HTR-8/SVneo (cell line): ENCODE measurements around the gene L3MBTL4.

Source experiments
- DNase-seq: peaks from one replicate; pipeline ENCODE4 v3.0.0; 2011; ENCODE audit warnings: low spot score, mixed read lengths; ENCODE audit not compliant: insufficient read length
- FAIRE-seq: peaks from 2 replicates; lab custom pipeline; 2011; peaks lifted over from hg19 to GRCh38; lab: Jason Lieb, UNC

Gene L3MBTL4

DNA sequence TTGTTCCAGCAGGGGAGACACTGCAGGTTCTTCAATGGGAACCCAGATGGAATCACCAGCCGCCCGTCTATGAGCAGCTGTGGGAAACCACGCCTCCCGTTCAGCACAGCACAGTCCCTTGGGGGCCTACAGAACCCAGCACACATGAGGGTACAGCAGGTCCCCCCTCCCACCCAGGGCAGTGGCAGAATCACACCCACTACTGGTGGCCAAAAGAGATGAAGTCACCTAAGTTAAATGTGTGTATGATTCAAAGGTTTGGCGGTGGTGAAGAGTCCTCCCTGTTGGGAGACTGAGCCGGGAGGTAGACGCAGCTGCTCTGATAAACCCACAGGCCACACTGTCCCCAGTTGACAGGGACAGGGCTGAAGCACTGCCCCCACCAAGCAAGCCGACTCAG lies 44.3 kb downstream of the L3MBTL4 start:
- no peak for DNase-seq

DNA sequence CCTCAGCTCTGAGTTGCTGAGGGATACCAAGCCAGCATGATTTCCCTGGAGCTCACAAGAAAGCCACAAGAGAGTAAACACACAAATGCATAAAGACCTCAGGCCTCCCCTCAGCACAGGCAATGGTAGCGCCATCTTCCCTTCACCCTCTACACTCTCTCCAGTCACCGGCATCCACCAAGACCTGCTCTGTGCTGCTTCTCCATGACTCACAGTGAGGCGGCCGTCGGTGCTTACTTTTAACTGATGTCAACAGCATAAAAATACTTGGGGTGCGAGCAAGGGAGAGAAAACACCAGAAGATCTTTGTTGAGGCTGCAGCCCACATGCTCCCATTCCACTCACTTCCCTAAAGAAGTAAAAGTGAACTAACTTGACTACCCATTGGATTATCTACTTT lies 46.7 kb downstream of the L3MBTL4 start:
- DNase-seq: no peak
- FAIRE-seq: no peak

More for the DNA sequence above, 44.3 kb downstream of the L3MBTL4 start:
- FAIRE-seq: no peak

DNA sequence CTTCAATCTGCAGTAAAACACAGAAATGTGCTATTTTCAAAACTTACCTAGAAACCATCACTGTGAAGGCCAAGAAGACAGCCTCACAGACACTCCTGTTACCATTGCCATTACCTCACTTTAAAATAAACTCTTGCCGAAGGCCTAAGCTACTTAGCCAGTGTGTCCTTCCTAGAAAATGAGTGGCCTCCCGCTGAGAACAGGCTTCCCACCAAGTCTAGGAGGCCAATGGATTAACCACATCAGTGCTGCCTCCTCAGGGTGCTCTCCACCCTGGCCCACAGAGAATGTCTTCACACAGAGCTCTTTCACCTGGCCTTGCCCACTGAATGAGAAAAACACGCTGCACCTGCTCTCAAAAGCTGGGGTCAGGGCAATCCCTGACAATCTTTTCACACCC lies 47.5 kb downstream of the L3MBTL4 start:
- DNase-seq (no peak), FAIRE-seq (no peak)

DNA sequence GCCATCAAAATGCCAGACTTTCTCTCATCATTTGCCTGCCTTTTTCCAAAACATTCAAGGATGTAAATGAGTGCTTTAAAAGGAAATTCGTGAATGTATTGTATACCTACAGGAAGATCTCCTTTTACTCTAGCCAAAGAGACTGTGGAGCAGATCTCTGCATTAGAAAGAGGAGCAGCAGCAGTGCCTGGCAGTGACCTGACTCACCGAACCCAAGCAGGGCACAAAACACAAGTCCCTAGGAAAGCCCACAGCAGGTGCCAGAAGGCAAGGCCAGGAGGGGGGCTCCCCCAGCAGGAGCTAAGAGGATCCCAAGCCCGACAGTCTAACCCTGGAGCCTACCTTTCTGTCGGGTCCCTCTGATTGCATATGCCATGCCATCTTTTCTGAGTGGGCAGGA lies 47.9 kb downstream of the L3MBTL4 start:
- no peak for FAIRE-seq

DNA sequence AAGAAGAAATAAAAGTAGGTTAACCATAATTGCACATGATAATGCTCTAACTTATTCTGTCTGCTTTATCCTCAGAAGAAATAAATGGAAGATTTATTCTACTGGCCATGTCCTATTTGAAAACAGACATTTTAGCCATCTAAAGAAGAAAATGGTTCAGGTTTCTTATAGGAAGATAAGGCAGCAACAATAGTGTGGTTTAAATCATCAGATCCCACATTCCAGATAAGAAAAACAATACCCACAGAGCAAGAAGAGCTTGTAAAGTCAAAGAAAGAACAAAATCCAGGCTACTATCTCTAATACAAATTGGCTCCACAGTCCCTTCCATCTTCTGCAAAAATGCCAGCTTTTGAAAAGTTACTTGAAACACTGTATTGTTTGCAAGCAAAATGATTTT lies 49.3 kb downstream of the L3MBTL4 start:
- FAIRE-seq: no peak
- no peak for DNase-seq

More for the DNA sequence above, 47.9 kb downstream of the L3MBTL4 start:
- DNase-seq: no peak

DNA sequence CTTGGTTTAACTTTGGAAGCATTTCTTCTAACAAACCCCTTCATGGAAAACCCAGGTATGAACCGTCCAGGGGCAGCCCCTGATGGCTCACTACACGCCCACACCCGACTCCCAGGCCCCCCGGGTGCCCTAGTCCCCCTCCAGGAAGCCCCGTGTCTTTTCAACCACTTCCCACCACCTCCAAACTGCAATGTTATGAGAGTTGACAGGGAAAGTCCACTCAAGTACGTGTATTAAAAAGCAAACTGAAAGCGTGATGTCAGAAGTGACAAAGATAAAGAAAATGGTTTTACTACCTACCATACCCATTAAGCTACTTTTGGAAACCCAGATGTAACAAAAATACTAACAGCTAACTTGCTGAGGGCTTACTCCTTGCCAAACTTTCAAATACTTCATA lies 51.5 kb downstream of the L3MBTL4 start:
- DNase-seq: no peak
- FAIRE-seq: no peak

DNA sequence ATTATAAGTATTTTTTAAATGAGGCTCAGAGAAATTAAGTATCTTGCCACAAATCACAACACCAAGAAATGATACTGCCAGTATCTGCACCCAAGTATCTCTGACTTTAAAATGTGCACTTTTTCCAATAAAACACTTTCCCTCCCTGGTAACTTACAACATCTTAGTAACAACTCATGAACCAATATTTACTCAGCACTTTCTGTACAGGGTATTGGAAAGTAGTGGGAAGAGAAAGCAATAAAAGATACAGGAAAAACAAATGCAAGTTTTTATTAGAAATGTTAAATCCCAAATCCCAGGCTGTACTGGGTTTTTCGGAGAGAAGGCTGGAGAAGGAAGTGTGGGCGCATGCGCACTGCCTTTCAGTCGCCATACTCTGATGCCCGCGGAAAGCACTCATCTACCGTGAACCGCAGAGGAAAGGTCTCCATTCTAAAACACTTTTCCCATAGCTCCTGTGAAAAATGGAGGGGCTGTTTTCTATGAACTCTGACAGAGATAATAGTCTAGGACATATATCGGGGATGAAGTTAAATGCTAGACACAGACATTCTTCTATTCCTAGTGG lies 52.1 kb downstream of the L3MBTL4 start:
- FAIRE-seq: no peak
- no peak for DNase-seq

DNA sequence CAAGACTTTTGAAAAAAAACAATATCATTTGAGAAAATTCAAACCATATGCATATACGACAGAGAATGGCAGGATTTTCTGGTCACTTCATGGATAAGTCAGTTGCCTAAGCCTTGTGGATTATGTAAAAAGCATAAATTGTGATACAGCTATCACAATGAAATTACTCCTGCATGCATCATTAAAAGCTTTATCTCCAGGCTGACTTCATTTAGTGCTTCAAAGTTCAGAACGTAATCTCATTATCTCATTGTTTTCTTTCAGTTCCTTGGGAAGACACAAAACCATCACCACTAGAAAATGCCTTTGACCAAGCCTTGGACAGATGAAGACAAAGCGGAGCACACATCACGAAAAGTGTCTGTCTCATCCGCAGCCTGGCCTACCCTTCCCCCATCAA lies 57.0 kb downstream of the L3MBTL4 start:
- DNase-seq (no peak), FAIRE-seq (no peak)

DNA sequence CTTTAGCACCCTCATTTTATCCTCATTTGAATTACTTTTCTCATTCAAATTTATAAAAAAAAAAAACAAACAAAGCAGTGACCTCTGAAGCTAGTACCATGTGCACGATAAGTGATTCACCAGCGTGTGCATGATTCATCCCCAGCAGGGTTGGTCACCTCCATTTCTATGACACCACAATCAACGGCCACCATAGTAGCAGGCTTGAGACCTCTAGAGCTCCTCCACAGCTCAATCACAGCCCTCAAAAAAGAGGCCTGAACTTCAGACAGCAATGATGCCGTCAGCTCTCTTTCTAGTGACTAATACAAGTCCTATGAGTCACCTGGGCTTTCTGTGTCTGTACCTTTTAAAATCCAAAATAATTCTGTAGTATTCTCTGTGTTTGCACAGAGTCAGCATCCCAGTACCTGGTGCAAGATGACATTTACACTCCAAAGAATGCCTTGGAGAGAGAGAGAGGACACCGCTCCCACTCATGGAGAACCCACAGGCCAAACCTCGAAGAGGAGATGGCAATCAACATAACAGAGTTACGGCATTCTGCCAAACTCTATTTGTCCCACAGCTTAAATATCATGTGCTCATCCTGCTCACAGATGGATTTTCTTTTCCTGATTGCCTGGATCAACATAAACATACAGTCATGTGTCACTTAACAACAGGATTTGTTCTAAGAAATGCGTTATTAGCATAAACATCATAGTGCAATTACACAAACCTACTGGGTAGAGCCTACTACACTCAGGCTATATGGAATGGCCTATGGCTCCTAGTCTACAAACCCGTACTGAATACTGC lies 58.7 kb downstream of the L3MBTL4 start:
- no peak for DNase-seq
- FAIRE-seq: no peak

DNA sequence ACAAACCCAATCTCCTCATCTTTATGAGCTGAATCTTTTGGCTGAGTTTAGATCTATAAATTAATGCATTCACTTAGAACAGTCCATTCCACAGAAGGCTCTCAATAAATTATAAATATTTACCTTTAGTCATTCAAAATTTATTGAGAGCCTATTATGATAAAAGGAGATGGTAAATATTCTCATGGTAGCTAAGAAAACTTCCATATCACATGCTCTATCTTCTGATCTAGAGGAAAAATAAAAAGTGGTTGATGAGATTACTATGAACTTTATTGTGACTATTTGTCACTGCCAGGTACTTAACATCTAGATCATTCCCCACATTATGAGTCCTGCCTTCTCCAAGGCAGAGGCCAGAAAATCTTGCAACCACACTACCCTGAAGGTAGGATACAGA lies 62.4 kb downstream of the L3MBTL4 start:
- FAIRE-seq (no peak), DNase-seq (no peak)

DNA sequence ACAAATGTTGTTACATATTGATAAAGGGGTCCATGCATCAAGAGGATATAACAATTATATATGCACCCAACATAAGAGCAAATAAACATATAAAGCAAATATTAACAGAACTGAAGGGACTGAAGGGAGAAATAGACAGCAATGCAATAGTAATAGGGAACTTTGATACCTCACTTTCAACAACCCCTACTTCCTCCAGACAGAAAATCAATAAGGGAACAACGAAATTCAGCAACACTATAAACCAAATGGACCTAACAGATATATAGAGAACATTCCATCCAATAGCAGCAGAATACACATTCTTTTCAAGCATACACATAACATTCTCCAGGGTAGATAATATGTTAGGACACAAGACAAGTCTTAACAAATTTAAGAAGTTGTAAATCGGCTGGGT lies 71.7 kb downstream of the L3MBTL4 start:
- DNase-seq: no peak
- no peak for FAIRE-seq

DNA sequence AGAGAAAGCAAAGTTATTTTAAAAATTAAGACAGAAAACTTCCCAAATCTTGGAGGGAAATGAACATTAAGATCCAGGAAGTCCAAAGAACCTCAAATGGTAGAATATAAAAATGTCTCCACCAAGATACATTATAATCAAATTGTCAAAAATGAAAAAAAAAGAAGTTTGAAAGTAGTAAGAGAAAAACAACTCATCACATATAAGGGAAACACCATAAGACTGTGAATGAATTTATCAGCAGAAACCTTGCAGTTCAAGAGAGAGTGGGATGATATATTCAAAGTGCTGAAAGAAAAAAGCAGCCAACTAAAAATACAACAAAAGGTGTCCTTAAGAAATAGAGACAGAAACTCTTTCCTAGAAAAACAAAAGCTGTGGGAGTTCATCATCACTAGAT lies 73.0 kb downstream of the L3MBTL4 start:
- DNase-seq (no peak), FAIRE-seq (no peak)

DNA sequence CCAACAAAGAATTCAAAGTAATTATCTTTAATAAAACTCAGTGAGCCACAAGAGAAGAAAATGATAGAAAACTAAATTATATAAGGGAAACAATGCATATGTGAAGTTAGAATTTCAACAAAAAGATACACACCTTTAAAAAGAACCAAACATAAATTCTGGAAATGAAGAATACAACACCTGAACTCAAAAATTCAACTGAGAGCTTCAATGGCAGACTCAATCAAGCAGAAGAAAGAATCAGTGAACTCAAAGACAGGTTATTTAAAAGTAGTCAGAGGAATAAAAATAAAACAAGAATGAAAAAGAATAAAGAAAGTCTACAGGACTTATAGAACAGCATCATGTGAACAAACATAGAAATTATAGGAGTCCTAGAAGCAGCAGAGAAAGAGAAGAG lies 73.4 kb downstream of the L3MBTL4 start:
- DNase-seq: no peak
- no peak for FAIRE-seq

DNA sequence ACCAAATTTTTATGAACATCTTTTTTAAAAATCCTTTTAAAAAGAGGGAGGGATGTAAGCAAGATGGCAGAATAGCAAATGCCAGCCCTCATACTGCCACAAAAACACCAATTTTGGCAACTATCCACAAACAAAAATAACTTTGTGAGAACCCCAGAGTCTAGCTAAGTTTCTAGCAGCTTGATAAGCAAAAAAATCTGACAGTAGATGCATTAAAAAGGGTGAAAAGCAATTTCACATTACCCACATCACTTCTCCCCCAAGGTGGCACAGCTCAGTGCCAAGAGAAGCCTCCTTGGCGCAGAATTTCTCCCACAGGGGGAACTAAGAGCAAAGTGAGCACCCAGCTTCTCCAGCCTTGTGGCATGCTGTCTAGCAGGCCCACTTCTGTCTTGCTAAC lies 74.6 kb downstream of the L3MBTL4 start:
- DNase-seq (no peak), FAIRE-seq (no peak)

DNA sequence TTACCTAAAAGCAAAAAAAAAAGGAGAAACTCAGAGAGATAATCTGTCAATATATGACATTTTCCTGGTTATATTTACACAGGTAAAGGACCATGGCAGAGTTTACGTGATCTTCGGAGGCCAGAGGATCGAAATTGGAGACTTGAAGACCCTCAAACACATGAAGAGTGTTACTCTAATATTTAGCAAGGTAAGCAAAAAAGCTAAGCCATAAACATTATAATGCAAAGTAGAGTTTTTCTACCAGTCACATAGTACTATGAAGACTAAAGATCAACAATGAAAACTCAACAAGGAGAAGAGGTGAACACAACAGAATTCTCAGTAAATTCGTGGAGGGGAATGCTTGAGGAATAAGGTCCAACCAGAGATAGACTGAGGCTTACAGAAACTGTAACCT lies 78.5 kb downstream of the L3MBTL4 start:
- no peak for FAIRE-seq
- DNase-seq: no peak

DNA sequence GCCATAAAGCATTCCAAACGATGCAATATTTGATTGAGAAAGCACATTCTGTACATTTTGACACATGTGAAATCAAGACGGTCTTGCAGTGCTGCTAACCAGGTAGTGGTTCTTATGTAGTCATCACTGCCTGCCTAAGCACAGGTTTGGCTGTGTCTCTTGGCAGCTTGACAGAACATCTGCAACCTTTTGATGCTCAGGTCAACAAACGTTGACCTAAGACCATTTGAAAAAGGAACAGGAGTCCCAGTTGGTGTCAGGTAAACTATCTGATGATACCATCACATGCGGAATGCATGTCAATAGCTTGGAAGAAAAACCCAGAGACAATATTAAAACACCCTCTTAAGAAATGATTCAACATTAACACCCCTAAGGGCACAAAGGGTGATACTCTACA lies 80.7 kb downstream of the L3MBTL4 start:
- FAIRE-seq (no peak), DNase-seq (no peak)

DNA sequence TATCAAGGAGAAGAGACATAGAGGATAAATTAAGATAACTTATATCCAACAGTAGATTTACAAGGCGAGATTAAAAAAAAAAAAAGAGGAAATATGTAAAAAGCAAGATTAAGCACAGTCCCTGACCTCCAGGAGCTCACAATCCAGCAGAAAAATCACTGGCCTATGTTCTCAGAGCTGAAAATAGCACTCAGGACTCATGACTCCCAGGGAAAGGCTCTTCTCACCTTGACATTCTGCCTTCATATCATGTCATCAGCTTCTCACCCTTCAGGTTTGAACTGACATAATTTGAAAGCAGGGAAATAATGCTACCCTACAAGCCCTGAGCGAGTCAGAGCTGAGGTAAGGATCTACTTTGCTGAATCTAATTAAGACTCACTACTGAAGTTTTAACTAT lies 82.8 kb downstream of the L3MBTL4 start:
- no peak for FAIRE-seq

DNA sequence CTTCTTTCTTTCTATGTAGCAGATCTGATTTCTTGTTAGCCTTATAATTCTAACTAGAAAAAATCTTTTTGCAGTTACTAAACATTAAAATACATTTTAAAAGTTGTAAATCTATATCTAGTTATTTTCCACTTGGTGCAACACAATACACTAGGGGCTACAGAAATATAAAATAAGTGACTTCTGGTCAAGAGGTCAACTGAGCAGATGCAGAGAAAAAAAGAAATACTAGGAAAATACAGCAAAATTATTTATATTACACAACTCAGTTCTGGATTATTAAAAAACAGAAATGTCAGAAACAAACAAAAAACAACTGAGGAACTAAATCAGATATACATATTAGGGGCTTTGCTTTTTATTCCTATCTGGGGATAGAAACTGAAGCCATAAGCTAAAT lies 83.9 kb downstream of the L3MBTL4 start:
- FAIRE-seq: no peak
- DNase-seq: no peak

More for the DNA sequence above, 82.8 kb downstream of the L3MBTL4 start:
- DNase-seq: no peak

DNA sequence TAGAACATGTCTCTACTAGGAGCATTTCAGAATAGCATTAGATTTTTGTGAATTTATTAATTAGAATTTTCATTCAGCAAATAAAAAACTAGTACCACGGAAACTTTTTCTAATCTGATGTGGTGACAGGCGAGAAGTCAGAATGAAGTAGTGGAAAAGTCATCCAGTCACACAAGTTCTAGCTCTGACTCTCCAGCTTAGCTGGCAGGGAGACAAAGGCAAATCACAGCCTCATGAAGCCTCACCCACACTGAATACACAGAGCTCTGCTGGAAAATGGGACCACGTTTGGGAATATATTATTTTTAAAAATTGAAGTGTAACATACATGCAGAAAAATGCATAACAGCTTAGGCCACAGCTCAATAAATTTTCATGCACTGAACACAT lies 86.1 kb downstream of the L3MBTL4 start:
- no peak for FAIRE-seq
- no peak for DNase-seq

DNA sequence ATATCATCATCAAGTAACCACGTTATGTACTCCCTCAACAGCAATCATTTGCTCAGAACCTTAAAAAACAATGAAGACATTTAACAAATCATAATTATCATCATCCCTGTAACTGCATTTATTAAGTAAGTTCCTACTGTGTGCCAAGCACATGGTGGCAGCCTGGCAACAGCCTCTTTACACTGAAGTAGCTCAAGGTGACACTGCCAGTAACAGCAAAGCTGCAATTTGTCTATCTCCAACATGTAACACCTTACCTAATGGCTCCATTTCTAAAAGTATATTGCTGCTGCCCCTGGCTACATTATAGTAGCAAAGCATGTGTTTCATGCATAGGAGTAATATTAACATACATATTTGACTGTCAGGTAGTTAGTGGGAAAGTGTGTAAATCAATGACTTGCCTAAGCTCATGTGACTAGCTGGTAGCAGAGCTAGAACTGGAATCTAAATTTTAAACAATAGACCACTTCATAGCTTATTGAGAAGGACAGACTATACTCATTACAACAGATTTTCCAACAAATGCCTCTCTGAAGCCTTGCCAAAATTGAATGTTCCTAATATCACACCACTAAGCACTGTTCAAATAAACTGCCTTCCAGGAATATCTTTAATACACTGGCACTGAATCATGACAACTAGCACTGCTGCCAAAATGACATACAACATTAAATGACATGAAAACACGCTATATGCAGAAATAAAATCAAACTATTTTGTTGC lies 86.7 kb downstream of the L3MBTL4 start:
- DNase-seq (no peak), FAIRE-seq (no peak)

DNA sequence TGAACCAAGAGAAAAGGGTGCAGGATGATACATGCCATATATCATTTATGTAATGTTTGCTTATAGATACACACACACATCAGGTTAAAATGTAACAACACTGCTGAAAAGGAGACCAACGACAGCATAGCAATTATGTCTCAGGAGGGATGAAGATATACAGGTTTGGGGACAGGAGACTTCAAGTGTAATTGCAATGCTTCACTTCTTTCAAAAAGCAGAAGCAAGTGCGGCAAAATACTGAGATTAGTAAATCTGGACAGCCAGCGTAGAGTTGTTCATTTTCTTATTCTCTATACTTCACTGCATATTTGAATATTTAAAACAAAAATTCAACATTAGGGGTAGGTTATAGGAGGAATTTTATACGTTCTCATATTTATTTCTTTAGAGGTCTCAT lies 87.2 kb downstream of the L3MBTL4 start:
- no peak for DNase-seq
- no peak for FAIRE-seq
